ENCODE data around the gene NT5C1A.

DNA sequence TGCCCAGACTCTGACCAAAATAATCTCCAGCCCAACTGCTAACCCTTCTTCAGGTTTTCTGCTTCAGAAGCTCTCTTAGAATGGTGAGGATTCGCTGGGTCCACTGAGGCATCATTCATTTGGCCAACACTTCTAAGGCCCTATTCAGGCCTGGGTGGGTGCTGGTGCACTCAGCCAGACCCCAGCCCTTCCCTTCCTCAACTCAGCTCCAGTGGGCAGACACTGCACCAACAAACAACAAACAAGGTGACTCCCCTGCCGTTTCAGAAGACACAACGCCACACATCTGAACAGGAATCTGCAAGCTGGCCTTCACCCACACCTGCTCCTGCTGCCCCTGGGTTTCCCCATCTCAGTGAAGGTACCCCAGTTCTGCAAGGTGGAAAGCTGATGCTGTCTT is 38.5 kb downstream of the NT5C1A start:
- TF ChIP-seq, protein P1, sequence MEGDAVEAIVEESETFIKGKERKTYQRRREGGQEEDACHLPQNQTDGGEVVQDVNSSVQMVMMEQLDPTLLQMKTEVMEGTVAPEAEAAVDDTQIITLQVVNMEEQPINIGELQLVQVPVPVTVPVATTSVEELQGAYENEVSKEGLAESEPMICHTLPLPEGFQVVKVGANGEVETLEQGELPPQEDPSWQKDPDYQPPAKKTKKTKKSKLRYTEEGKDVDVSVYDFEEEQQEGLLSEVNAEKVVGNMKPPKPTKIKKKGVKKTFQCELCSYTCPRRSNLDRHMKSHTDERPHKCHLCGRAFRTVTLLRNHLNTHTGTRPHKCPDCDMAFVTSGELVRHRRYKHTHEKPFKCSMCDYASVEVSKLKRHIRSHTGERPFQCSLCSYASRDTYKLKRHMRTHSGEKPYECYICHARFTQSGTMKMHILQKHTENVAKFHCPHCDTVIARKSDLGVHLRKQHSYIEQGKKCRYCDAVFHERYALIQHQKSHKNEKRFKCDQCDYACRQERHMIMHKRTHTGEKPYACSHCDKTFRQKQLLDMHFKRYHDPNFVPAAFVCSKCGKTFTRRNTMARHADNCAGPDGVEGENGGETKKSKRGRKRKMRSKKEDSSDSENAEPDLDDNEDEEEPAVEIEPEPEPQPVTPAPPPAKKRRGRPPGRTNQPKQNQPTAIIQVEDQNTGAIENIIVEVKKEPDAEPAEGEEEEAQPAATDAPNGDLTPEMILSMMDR (IDR thresholded peaks at IDR 0.05) = no peak
- TF ChIP-seq POLR2A (IDR thresholded peaks at IDR 0.05) = no peak
